HepG2 (cell line): Measurements from ENCODE around the gene OSGIN1. TPM values are rescaled to one million over a fixed set of nuclear protein-coding genes. Genes with fewer than 3 reads are reported as not detected.

Experiments used
- CHD4 ChIP-seq: fragments of 200-600 bp; sonication (generic); IDR thresholded peaks from 2 replicates; pipeline ENCODE4 v1.7.0; 2017; ENCODE audit warnings: mild to moderate bottlenecking, low read length, borderline replicate concordance
- DMAP1 ChIP-seq: IDR thresholded peaks from 2 replicates; pipeline ENCODE4 v1.6.1; 2016
- ESRRA ChIP-seq: sonication (generic); formaldehyde crosslinking; IDR thresholded peaks from 2 replicates; pipeline ENCODE4 v1.5.1; 2020; ENCODE audit warnings: mild to moderate bottlenecking, low read depth, missing genetic modification reagents
- GTF3A ChIP-seq: sonication (generic); formaldehyde crosslinking; conservative IDR thresholded peaks from 2 replicates; pipeline ENCODE4 v1.4.0; 2020; ENCODE audit warnings: mild to moderate bottlenecking, missing genetic modification reagents
- HNF4G ChIP-seq, 2 experiments: sonication (generic) in 1 of 2; formaldehyde crosslinking in 1 of 2; IDR thresholded peaks; 2 replicates each; pipeline versions ENCODE4 v1.4.0 to v1.6.1; 2011 to 2020; ENCODE audit warnings: borderline replicate concordance in 2 of 2, low read depth in 2 of 2, mild to moderate bottlenecking in 2 of 2, low read length in 1 of 2, missing genetic modification reagents in 1 of 2, moderate library complexity in 1 of 2
- KDM1A ChIP-seq: IDR thresholded peaks from 2 replicates; pipeline ENCODE4 v1.6.1; 2016; ENCODE audit warnings: missing compliant biosample characterization
- MYPOP ChIP-seq: sonication (generic); formaldehyde crosslinking; IDR thresholded peaks from 2 replicates; pipeline ENCODE4 v1.8.1; 2023; ENCODE audit warnings: mild to moderate bottlenecking, moderate library complexity, missing genetic modification reagents
- PCBP2 ChIP-seq: fragments of 200-400 bp; formaldehyde crosslinking; optimal IDR thresholded peaks from 2 replicates; pipeline ENCODE3; 2018; ENCODE audit warnings: low read length, low read depth; ENCODE audit not compliant: poor library complexity, severe bottlenecking
- PRDM4 ChIP-seq: sonication (generic); formaldehyde crosslinking; IDR thresholded peaks from 2 replicates; pipeline ENCODE4 v1.9.0; 2021; ENCODE audit warnings: missing genetic modification reagents, borderline replicate concordance
- RARG ChIP-seq: sonication (generic); formaldehyde crosslinking; IDR thresholded peaks from 2 replicates; pipeline ENCODE4 v1.4.0; 2020; ENCODE audit warnings: low read depth, mild to moderate bottlenecking, missing genetic modification reagents
- TBX2 ChIP-seq: sonication (generic); formaldehyde crosslinking; IDR thresholded peaks from 2 replicates; pipeline ENCODE4 v1.5.0; 2020; ENCODE audit warnings: missing genetic modification reagents, mild to moderate bottlenecking, borderline replicate concordance
- TCF12 ChIP-seq, 2 experiments: fragments of 450-650 bp in 1 of 2; sonication (generic) in 1 of 2; formaldehyde crosslinking in 1 of 2; IDR thresholded peaks; 2 replicates each; pipeline versions ENCODE4 v1.6.1 to v1.8.0; 2017 to 2022; ENCODE audit warnings: antibody characterized with exemption in 1 of 2, mild to moderate bottlenecking in 1 of 2, missing genetic modification reagents in 1 of 2, moderate library complexity in 1 of 2
- TEAD3 ChIP-seq: optimal IDR thresholded peaks from 2 replicates; pipeline ENCODE3; 2016; ENCODE audit warnings: borderline replicate concordance
- ZBTB44 ChIP-seq: sonication (generic); formaldehyde crosslinking; IDR thresholded peaks from 2 replicates; pipeline ENCODE4 v1.4.0; 2020; ENCODE audit warnings: missing genetic modification reagents
- ZFP36 ChIP-seq: fragments of 150-350 bp; IDR thresholded peaks from 2 replicates; pipeline ENCODE4 v1.6.1; 2018; ENCODE audit warnings: borderline replicate concordance, low read length, low read depth; ENCODE audit not compliant: partially characterized antibody
- ZKSCAN1 ChIP-seq: fragments of 150-350 bp; IDR thresholded peaks from 2 replicates; pipeline ENCODE4 v1.6.1; 2014; ENCODE audit warnings: low read length
- ZKSCAN5 ChIP-seq: sonication (generic); formaldehyde crosslinking; IDR thresholded peaks from 2 replicates; pipeline ENCODE4 v1.5.1; 2020; ENCODE audit warnings: mild to moderate bottlenecking, missing genetic modification reagents
- ZNF276 ChIP-seq: sonication (generic); formaldehyde crosslinking; IDR thresholded peaks from 2 replicates; pipeline ENCODE4 v1.4.0; 2020; ENCODE audit warnings: mild to moderate bottlenecking, low read depth, missing genetic modification reagents
- ZNF367 ChIP-seq: sonication (generic); formaldehyde crosslinking; IDR thresholded peaks from 2 replicates; pipeline ENCODE4 v1.4.0; 2020; ENCODE audit warnings: missing genetic modification reagents, borderline replicate concordance
- ZNF570 ChIP-seq: sonication (generic); formaldehyde crosslinking; IDR thresholded peaks from 2 replicates; pipeline ENCODE4 v1.4.0; 2020; ENCODE audit warnings: mild to moderate bottlenecking, missing genetic modification reagents, borderline replicate concordance
- ZNF709 ChIP-seq: sonication (generic); formaldehyde crosslinking; IDR thresholded peaks from 2 replicates; pipeline ENCODE4 v1.5.0; 2020; ENCODE audit warnings: mild to moderate bottlenecking, missing genetic modification reagents
- polyA plus RNA-seq, 8 experiments: library from polyadenylated mRNA; depleted of rRNA in 3 of 8; stranded (reverse) in 7 of 8; unstranded in 1 of 8; fragments of >200 nt; fragmentation: Illumina TruSeq in 4 of 8; extraction: Trizol in 4 of 8; gene quantifications; 2 replicates each; pipeline versions ENCODE4 v1.2.1 to v1.2.3, GENCODE V29; 2011 to 2016; ENCODE audit warnings: low read depth in 4 of 8, missing spikeins in 1 of 8, mixed read lengths in 1 of 8; ENCODE audit not compliant: insufficient read depth in 1 of 8
- total RNA-seq, 5 experiments: library from RNA; depleted of rRNA; stranded (reverse); fragments of >200 nt; fragmentation: Illumina TruSeq; extraction: Trizol; gene quantifications; 2 replicates each; pipeline ENCODE4 v1.2.3, GENCODE V29; 2016; ENCODE audit warnings: low read depth in 1 of 5

OSGIN1 gene
- total and polyA plus RNA-seq, 2 of the 13 experiments (the other 11 are each of a cell fraction or from before 2014, with no cell fraction given) = 20.5 to 27.1 TPM

GRCh38 chr16:83956336-83957289, 3.6 kb downstream of the OSGIN1 start (continued):
- TF ChIP-seq HNF4G (IDR thresholded peaks at IDR 0.05; ENCODE audit: borderline replicate concordance, low read depth, low read length) (no peak), HNF4G (CRISPR knock-in tag; IDR thresholded peaks at IDR 0.05; ENCODE audit: borderline replicate concordance, low read depth) (no peak), ESRRA (CRISPR knock-in tag) (0 out of 2 replicates have a peak, but pooled peaks have one; percentile 27), ZBTB44 (CRISPR knock-in tag) (no peak), ZNF709 (CRISPR knock-in tag) (no peak), TBX2 (CRISPR knock-in tag) (peak; percentile 21; the same call in 1 of the 2 replicates), RARG (CRISPR knock-in tag) (no peak), ZNF570 (CRISPR knock-in tag) (no peak), CHD4 (peak; percentile 78; the same call in 1 of the 2 replicates), PRDM4 (CRISPR knock-in tag) (no peak), PCBP2 (no peak), DMAP1 (no peak), TCF12 (IDR thresholded peaks at IDR 0.05) (no peak), TCF12 (CRISPR knock-in tag; IDR thresholded peaks at IDR 0.05) (no peak), ZNF276 (CRISPR knock-in tag) (no peak), GTF3A (no peak), ZKSCAN1 (peak; percentile 46; the same call in 1 of the 2 replicates), TEAD3 (CRISPR knock-in tag) (peak; percentile 21), ZNF367 (CRISPR knock-in tag) (no peak), ZFP36 (no peak), ZKSCAN5 (no peak), KDM1A (0 out of 2 replicates have a peak, but pooled peaks have one; percentile 34), MYPOP (CRISPR knock-in tag) (no peak)
